ENCODE measurements around the gene FHIT.

FHIT gene

DNA sequence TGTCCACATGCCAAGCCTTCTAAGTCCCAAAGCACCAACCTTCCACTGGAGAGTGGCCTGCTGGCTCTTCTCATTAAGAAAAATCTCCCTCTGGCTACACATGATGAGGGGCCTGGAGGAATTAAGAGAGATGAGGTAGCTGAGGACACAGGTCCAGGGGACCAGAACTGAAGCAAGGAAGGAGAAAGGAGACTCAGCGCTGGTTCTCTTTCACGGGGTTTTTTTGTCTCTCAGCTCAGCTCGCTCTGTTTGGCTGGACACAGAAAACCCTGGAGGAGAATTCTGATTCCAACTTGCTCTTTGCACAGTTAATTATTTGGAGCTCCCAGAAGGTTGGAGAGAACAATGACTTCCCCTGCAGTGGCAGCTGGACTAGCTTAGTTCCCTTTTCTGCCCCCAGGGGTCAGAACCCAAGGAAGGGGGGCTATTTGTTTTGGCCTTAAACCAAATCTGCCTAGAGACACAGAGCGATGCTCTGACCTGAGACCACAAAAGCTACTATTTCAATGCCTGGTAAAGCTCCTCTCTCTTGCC is 507.6 kb downstream of the FHIT start:
- TF ChIP-seq YY1 (IDR thresholded peaks at IDR 0.05; ENCODE audit: insufficient read depth, insufficient read length): no peak
- no peak for TF ChIP-seq SUZ12 (IDR thresholded peaks at IDR 0.05; ENCODE audit: extremely low read depth, insufficient read depth, insufficient read length)
- no peak for TF ChIP-seq ZNF274 (IDR thresholded peaks at IDR 0.05; ENCODE audit: low read depth, low read length)
- no peak overlapping the region for H3K4me3 ChIP-seq (ENCODE audit: insufficient read length, low read depth)
- H3K4me1 ChIP-seq (ENCODE audit: insufficient read depth, insufficient read length): peaks cover 4% of the 10 kb centered on the region
- H3K9ac ChIP-seq (ENCODE audit: insufficient read length, low read depth): no peak overlapping the region
- H3K27me3 ChIP-seq (ENCODE audit: insufficient read depth, insufficient read length): no peaks in the 10 kb centered on the region
- DNase-seq (ENCODE audit: low read depth, low spot score): peak; percentile 60
- H3K36me3 ChIP-seq (ENCODE audit: insufficient read depth, insufficient read length, low read length): no peaks in the 10 kb centered on the region
- H3K9me3 ChIP-seq (ENCODE audit: insufficient read depth, low read length): no peaks in the 10 kb centered on the region

GRCh38 chr3:60742606-60743145 is 508.6 kb downstream of the FHIT start:
- peak; percentile 33 for DNase-seq (ENCODE audit: low read depth, low spot score)
- no peak overlapping the region for H3K4me3 ChIP-seq (ENCODE audit: insufficient read length, low read depth)
- H3K9ac ChIP-seq (ENCODE audit: insufficient read length, low read depth): no peak overlapping the region
- no peaks in the 10 kb centered on the region for H3K36me3 ChIP-seq (ENCODE audit: insufficient read depth, insufficient read length, low read length)
- H3K9me3 ChIP-seq (ENCODE audit: insufficient read depth, low read length): no peaks in the 10 kb centered on the region
- peaks cover 4% of the 10 kb centered on the region for H3K4me1 ChIP-seq (ENCODE audit: insufficient read depth, insufficient read length)
- H3K27me3 ChIP-seq (ENCODE audit: insufficient read depth, insufficient read length): no peaks in the 10 kb centered on the region
- TF ChIP-seq ZNF274 (IDR thresholded peaks at IDR 0.05; ENCODE audit: low read depth, low read length): no peak
- no peak for TF ChIP-seq SUZ12 (IDR thresholded peaks at IDR 0.05; ENCODE audit: extremely low read depth, insufficient read depth, insufficient read length)
- no peak for TF ChIP-seq YY1 (IDR thresholded peaks at IDR 0.05; ENCODE audit: insufficient read depth, insufficient read length)

GRCh38 chr3:60737633-60738399 is 513.4 kb downstream of the FHIT start:
- Histone ChIP-seq H3K9ac (ENCODE audit: insufficient read length, low read depth) (no peak overlapping the region), H3K27me3 (ENCODE audit: insufficient read depth, insufficient read length) (no peaks in the 10 kb centered on the region), H3K4me1 (ENCODE audit: insufficient read depth, insufficient read length) (no peaks in the 10 kb centered on the region), H3K9me3 (ENCODE audit: insufficient read depth, low read length) (no peaks in the 10 kb centered on the region), H3K4me3 (ENCODE audit: insufficient read length, low read depth) (no peak overlapping the region), H3K36me3 (ENCODE audit: insufficient read depth, insufficient read length, low read length) (no peaks in the 10 kb centered on the region)
- no peak for DNase-seq (ENCODE audit: low read depth, low spot score)
- TF ChIP-seq YY1 (IDR thresholded peaks at IDR 0.05; ENCODE audit: insufficient read depth, insufficient read length) (no peak), SUZ12 (IDR thresholded peaks at IDR 0.05; ENCODE audit: extremely low read depth, insufficient read depth, insufficient read length) (no peak), ZNF274 (IDR thresholded peaks at IDR 0.05; ENCODE audit: low read depth, low read length) (no peak)

GRCh38 chr3:60730371-60730770 is 520.9 kb downstream of the FHIT start:
- TF ChIP-seq ZNF274 (IDR thresholded peaks at IDR 0.05; ENCODE audit: low read depth, low read length) (no peak), YY1 (IDR thresholded peaks at IDR 0.05; ENCODE audit: insufficient read depth, insufficient read length) (no peak), SUZ12 (IDR thresholded peaks at IDR 0.05; ENCODE audit: extremely low read depth, insufficient read depth, insufficient read length) (no peak)
- Histone ChIP-seq H3K27me3 (ENCODE audit: insufficient read depth, insufficient read length) (no peaks in the 10 kb centered on the region), H3K4me1 (ENCODE audit: insufficient read depth, insufficient read length) (no peaks in the 10 kb centered on the region)

DNA sequence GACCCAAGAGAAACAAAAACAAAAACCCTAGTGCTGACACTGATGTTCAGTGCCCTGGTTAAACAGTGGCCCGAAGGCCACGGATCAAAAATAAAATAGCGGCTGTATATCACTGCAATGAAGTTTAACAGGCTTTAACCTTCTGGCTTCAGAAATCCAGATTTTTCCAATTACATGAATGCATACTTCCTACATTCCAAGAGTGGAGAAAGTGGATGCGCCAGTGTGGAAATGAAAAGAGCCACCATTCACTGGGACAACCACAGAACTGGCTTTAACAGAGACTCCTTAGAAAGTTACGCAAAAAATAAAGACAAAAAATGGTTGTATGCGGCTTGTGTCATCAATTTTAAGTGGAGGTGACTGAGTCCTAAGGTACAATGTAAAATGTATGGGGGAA is 522.2 kb downstream of the FHIT start:
- Histone ChIP-seq H3K4me1 (ENCODE audit: insufficient read depth, insufficient read length) (no peaks in the 10 kb centered on the region), H3K27me3 (ENCODE audit: insufficient read depth, insufficient read length) (no peaks in the 10 kb centered on the region), H3K36me3 (ENCODE audit: insufficient read depth, insufficient read length, low read length) (no peaks in the 10 kb centered on the region), H3K4me3 (ENCODE audit: insufficient read length, low read depth) (no peak overlapping the region), H3K9ac (ENCODE audit: insufficient read length, low read depth) (no peak overlapping the region), H3K9me3 (ENCODE audit: insufficient read depth, low read length) (0 out of 2 replicates have a peak, but pooled peaks cover 3% of the 10 kb centered on the region)
- DNase-seq (ENCODE audit: low read depth, low spot score): no peak
- TF ChIP-seq SUZ12 (IDR thresholded peaks at IDR 0.05; ENCODE audit: extremely low read depth, insufficient read depth, insufficient read length) (no peak), YY1 (IDR thresholded peaks at IDR 0.05; ENCODE audit: insufficient read depth, insufficient read length) (no peak), ZNF274 (IDR thresholded peaks at IDR 0.05; ENCODE audit: low read depth, low read length) (no peak)

More at GRCh38 chr3:60730371-60730770, 520.9 kb downstream of the FHIT start:
- no peak for DNase-seq (ENCODE audit: low read depth, low spot score)
- Histone ChIP-seq H3K9ac (ENCODE audit: insufficient read length, low read depth) (no peak overlapping the region), H3K9me3 (ENCODE audit: insufficient read depth, low read length) (0 out of 2 replicates have a peak, but pooled peaks cover 3% of the 10 kb centered on the region), H3K36me3 (ENCODE audit: insufficient read depth, insufficient read length, low read length) (no peaks in the 10 kb centered on the region), H3K4me3 (ENCODE audit: insufficient read length, low read depth) (no peak overlapping the region)

DNA sequence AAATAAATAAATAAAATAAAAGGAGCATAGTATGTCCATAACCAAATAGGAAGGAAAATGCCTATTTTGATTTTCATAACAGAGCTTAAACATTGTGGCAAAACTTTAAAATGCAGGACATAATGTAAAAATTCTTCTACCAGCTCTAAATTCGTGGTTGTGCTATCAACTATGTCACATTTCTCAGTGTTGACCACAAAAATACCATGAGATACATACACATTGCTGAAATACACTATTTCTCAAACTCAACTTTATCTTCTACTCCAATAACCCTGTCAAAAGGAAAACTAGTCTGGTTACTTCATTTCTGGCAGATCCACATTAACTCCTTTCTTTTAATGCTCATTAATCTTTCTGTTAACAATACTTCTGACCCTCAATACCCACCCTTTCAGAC is 523.2 kb downstream of the FHIT start:
- H3K4me1 ChIP-seq (ENCODE audit: insufficient read depth, insufficient read length): no peaks in the 10 kb centered on the region
- H3K4me3 ChIP-seq (ENCODE audit: insufficient read length, low read depth): no peak overlapping the region
- no peak for TF ChIP-seq YY1 (IDR thresholded peaks at IDR 0.05; ENCODE audit: insufficient read depth, insufficient read length)
- TF ChIP-seq SUZ12 (IDR thresholded peaks at IDR 0.05; ENCODE audit: extremely low read depth, insufficient read depth, insufficient read length): no peak
- no peak for TF ChIP-seq ZNF274 (IDR thresholded peaks at IDR 0.05; ENCODE audit: low read depth, low read length)

GRCh38 chr3:60720736-60721135 is 530.5 kb downstream of the FHIT start:
- no peaks in the 10 kb centered on the region for H3K36me3 ChIP-seq (ENCODE audit: insufficient read depth, insufficient read length, low read length)
- H3K9ac ChIP-seq (ENCODE audit: insufficient read length, low read depth): no peak overlapping the region
- no peaks in the 10 kb centered on the region for H3K9me3 ChIP-seq (ENCODE audit: insufficient read depth, low read length)
- no peak for DNase-seq (ENCODE audit: low read depth, low spot score)
- TF ChIP-seq YY1 (IDR thresholded peaks at IDR 0.05; ENCODE audit: insufficient read depth, insufficient read length) (no peak), SUZ12 (IDR thresholded peaks at IDR 0.05; ENCODE audit: extremely low read depth, insufficient read depth, insufficient read length) (no peak), ZNF274 (IDR thresholded peaks at IDR 0.05; ENCODE audit: low read depth, low read length) (no peak)
- no peak overlapping the region for H3K4me3 ChIP-seq (ENCODE audit: insufficient read length, low read depth)
- H3K4me1 ChIP-seq (ENCODE audit: insufficient read depth, insufficient read length): no peaks in the 10 kb centered on the region
- H3K27me3 ChIP-seq (ENCODE audit: insufficient read depth, insufficient read length): no peaks in the 10 kb centered on the region

More for the DNA sequence above, 523.2 kb downstream of the FHIT start:
- H3K9me3 ChIP-seq (ENCODE audit: insufficient read depth, low read length): 0 out of 2 replicates have a peak, but pooled peaks cover 3% of the 10 kb centered on the region
- no peak for DNase-seq (ENCODE audit: low read depth, low spot score)
- H3K27me3 ChIP-seq (ENCODE audit: insufficient read depth, insufficient read length): no peaks in the 10 kb centered on the region
- no peak overlapping the region for H3K9ac ChIP-seq (ENCODE audit: insufficient read length, low read depth)
- H3K36me3 ChIP-seq (ENCODE audit: insufficient read depth, insufficient read length, low read length): no peaks in the 10 kb centered on the region
